IPS-11a (cell line): ENCODE measurements around the gene RUNX3.

Experiments used
- H3K4me3 ChIP-seq: one replicate; pipeline ENCODE4 v1.5.1; 2013; ENCODE audit warnings: low read depth, low read length, control low read depth

Gene RUNX3

DNA sequence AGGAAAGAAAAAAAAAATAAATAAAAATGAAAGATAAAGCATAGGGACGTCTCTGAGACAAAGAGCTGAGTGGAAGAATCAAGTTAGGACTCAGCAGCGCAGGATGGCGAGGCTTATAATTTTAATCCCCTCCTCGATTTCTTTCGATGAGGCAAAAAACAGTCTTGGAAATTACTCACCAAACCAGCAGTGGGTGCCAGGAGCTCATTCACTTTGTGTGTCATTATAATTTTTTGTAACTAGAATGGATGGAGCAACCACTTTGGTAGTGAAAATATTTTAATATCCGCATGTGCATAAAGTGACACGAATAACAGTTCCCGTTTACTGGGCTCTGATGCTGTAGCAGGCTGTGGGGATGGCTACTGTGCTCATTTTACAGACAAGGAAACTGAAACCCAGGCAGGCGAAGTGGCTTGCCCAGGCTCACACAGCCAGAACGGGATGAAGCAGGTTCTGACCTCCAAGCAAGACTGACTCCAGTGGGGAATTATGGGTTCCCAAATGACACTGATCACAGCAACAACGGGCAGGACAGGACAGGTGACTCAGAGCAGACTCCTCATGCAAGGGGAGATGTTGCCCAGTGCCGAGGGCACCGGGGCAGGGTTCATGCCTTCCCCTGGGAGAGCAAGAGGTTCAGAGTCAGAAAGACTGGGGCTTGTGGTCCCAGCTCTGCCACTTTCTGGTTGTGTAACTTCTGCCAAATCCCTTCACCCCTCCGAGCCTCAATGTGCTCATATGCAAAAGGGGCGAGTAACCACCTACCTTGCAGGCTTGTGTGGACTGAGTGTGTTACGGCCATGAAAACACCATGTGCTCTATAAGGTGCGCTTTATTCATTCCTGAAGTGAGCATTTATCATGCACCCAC is 63.6 kb downstream of the RUNX3 start:
- H3K4me3 ChIP-seq = no peak overlapping the region

DNA sequence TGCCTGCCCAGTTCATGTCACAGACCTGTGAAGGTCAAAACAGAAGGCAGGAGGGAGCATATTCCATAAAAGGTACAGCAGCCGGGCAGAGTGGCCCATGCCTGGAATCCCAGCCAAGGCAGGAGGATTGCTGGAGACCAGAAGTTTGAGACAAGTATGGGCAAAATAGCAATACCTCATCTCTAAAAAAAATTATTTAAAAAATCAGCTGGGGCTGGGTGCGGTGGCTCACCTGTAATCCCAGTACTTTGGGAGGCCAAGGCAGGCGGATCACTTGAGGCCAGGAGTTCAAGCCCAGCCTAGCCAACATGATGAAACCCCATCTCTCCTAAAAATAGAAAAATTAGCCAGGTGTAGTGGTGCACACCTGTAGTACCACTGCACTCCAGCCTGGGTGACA is 64.5 kb downstream of the RUNX3 start:
- H3K4me3 ChIP-seq = no peak overlapping the region

DNA sequence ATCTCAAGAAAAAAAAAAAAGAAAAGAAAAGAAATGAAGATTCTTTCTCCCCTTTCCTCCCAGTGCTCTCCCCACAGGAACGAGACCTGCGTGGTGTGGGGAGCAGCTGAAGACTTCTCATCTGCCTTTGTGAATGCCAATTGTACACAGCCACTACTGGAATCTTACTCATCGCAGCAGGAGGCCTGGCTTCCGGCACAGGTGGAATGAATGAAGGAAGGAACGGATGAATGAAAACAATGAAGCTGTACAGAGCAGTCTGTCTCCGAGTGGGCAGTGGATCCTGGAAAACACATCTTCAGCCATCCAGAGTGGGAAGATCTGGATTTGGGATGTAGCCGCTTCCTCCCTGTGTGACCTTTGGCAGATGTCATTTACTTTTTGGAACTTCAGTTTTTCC is 64.9 kb downstream of the RUNX3 start:
- H3K4me3 ChIP-seq = no peak overlapping the region

GRCh38 chr1:24864370-24864777 is 65.7 kb downstream of the RUNX3 start:
- H3K4me3 ChIP-seq = no peak overlapping the region

- no peak overlapping the region for H3K4me3 ChIP-seq
Measured at GRCh38 chr1:24862775-24863483, 67.1 kb downstream of the RUNX3 start.

DNA sequence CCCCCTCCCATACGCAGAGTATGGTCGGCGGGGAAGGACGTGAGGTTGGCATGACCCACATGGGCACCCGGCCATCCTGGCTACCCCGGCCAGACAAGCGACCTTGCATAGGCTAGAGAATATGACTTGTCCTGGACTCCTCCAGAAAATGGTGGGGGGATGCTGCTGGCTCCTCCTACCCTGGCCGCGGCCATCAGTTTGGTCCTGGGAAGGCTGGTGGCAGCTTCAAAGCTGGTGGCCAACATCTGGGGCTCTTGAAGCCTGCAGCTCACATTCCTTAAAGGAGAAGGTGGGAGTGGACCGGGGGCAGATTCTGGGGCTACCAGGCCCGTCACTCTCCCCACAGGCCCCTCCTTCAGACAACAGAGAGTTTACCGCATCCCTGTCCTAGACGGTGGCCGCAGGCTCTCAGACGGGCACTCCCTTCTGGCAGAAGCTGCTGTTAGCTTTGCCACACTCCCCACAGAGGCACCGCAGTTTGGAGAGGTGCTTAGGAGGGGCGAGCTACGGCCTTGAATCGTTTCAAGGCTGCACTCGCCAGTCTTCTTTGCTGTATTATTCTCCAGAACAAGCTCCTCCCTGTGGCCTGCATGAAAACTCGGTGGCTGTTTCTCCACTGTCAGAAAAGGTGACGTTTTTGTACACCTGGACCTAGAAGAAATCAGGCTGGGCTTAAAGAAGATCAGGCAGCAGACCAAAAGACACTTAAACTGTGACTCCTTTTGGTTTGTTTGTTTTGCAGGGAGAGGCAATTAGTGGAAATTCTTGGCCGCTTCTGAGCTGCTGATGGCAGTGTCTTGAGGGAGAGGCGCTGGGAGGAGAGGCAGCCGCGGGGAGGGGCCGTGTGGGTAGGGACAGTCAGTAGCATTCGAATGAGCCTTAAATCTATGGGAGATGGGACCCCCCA is 68.0 kb downstream of the RUNX3 start:
- H3K4me3 ChIP-seq = no peak overlapping the region

GRCh38 chr1:24860841-24861240 is 69.2 kb downstream of the RUNX3 start:
- no peak overlapping the region for H3K4me3 ChIP-seq

DNA sequence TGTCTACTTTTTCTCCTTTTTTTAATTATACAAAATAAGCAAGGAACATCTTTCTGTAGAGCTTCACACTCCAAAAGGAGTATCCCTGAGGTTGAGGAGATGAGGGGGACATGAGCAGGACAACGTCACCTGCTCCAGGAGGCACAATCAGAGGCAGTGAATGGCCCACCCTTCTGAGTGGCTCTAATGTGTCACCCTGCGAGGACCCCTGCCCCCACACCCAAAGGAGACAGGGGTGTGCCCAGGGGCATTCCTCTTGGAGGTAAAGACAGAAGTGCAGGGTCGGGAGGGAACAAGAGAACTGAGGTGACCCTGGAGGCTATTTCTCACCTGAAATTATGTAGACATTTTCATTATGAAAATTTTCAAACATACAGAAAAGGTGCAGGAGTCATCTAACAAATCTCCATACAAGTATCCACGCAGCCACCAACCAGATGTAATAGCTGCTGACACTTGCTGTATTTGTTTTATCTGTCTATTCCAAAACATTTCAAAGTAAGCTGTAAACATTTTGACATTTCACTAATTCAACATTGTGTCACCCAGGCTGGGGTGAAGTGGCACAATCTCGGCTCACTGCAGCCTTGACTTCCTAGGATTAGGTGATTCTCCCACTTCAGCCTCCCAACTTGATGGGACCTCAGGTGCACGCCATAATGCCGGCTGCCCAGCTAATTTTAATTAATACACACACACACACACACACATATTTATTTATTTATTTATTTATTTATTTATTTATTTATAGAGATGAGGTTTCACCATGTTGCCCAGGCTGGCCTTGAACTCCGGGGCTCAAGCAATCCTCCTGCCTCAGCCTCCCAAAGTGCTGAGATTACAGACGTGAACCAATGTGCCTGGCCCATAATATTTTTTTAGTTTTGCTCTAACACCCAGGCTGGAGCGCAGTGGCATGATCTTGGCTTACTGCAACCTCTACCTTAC is 70.7 kb downstream of the RUNX3 start:
- H3K4me3 ChIP-seq = no peak overlapping the region

- no peak overlapping the region for H3K4me3 ChIP-seq
Measured at GRCh38 chr1:24858277-24858676, 71.8 kb downstream of the RUNX3 start.

- no peak overlapping the region for H3K4me3 ChIP-seq
Measured at GRCh38 chr1:24857507-24858133, 72.5 kb downstream of the RUNX3 start.

GRCh38 chr1:24856787-24857506 is 73.1 kb downstream of the RUNX3 start:
- no peak overlapping the region for H3K4me3 ChIP-seq

- H3K4me3 ChIP-seq = no peak overlapping the region
Measured at GRCh38 chr1:24855474-24855873, 74.6 kb downstream of the RUNX3 start.

DNA sequence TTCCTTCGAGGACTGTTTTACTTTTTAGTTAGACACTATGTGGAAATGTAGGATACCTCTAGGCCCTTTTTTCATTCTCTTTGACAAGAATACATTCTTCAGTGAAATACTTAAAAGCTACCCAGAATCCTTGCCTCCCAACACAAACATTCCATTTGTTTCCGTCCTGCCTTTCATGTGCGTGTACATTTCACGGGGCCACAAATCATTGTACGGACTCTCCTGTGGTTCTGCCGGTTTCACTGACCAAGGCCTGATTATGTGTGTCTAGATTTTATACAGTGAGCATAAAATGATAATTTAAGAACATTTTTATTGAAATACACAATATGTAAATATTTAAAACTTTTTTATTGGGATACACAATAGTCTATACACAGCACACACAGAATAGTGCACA is 76.4 kb downstream of the RUNX3 start:
- H3K4me3 ChIP-seq = no peak overlapping the region

GRCh38 chr1:24850328-24850920 is 79.7 kb downstream of the RUNX3 start:
- no peak overlapping the region for H3K4me3 ChIP-seq

- H3K4me3 ChIP-seq = no peak overlapping the region
Measured at GRCh38 chr1:24849672-24850295, 80.3 kb downstream of the RUNX3 start.
